ENCODE results near the gene DDA1.
"Not testable (repeated sequence)": the region's sequence is repeated elsewhere in the genome, so short reads cannot be mapped to it uniquely, and the experiment has no call there.

The DDA1 gene
- long read RNA-seq, donor 1, full-length matches to known transcripts, result 38 of 45 reads
- long read RNA-seq, donor 1, partial matches to known transcripts, result 7 of 45 reads
- long read RNA-seq, donor 1, other reads (novel, unspliced or antisense), result 0 of 45 reads
- long read RNA-seq, donor 2, full-length matches to known transcripts, result 23 of 23 reads
- long read RNA-seq, donor 2, partial matches to known transcripts, result 0 of 23 reads
- long read RNA-seq, donor 2, other reads (novel, unspliced or antisense), result 0 of 23 reads
- long read RNA-seq, donor 3, full-length matches to known transcripts, result 12 of 12 reads
- long read RNA-seq, donor 3, partial matches to known transcripts, result 0 of 12 reads
- long read RNA-seq, donor 3, other reads (novel, unspliced or antisense), result 0 of 12 reads
- long read RNA-seq, donor 4, full-length matches to known transcripts, result 32 of 32 reads
- long read RNA-seq, donor 4, partial matches to known transcripts, result 0 of 32 reads
- long read RNA-seq, donor 4, other reads (novel, unspliced or antisense), result 0 of 32 reads
- long read RNA-seq, donor 5, full-length matches to known transcripts, result 35 of 35 reads
- long read RNA-seq, donor 5, partial matches to known transcripts, result 0 of 35 reads
- long read RNA-seq, donor 5, other reads (novel, unspliced or antisense), result 0 of 35 reads
- long read RNA-seq, donor 6, full-length matches to known transcripts, result 26 of 26 reads
- long read RNA-seq, donor 6, partial matches to known transcripts, result 0 of 26 reads
- long read RNA-seq, donor 6, other reads (novel, unspliced or antisense), result 0 of 26 reads
- long read RNA-seq, donor 7, result 0 reads
- long read RNA-seq, donor 8, full-length matches to known transcripts, result 29 of 29 reads
- long read RNA-seq, donor 8, partial matches to known transcripts, result 0 of 29 reads
- long read RNA-seq, donor 8, other reads (novel, unspliced or antisense), result 0 of 29 reads

GRCh38 chr19:17309198-17309964 lies at the start of gene DDA1:
Gene DDA1, plus strand, starts transcription at chr19:17309563. Its CDS starts 92 bp downstream, at chr19:17309655.
- DNase-seq, result peak; percentile 79

- DNase-seq, result no peak
These were observed 49.4 kb upstream of the DDA1 start for GRCh38 chr19:17259934-17260333.

GRCh38 chr19:17260842-17261325 lies 48.5 kb upstream of the DDA1 start:
- no peak for DNase-seq

GRCh38 chr19:17262557-17262956 lies 46.8 kb upstream of the DDA1 start:
- DNase-seq, result no peak

- DNase-seq, result no peak
These were observed 45.4 kb upstream of the DDA1 start for GRCh38 chr19:17263712-17264640.

- no peak for DNase-seq
These were observed 44.8 kb upstream of the DDA1 start, which contains the start of gene USHBP1 for GRCh38 chr19:17264641-17264979. Gene USHBP1, minus strand, starts transcription at chr19:17264745. Its CDS starts 446 bp downstream, at chr19:17264299.

GRCh38 chr19:17266026-17266425 lies 43.3 kb upstream of the DDA1 start:
- no peak for DNase-seq

- DNase-seq, result no peak
These were observed 42.8 kb upstream of the DDA1 start for GRCh38 chr19:17266589-17266974.

- DNase-seq, result peak; percentile 81
These were observed 42.2 kb upstream of the DDA1 start, which contains the start of gene BABAM1 for GRCh38 chr19:17266975-17267788. Gene BABAM1, plus strand, starts transcription at chr19:17267443. Its CDS starts 1,364 bp downstream, at chr19:17268807.

- DNase-seq, result no peak
These were observed 40.6 kb upstream of the DDA1 start for GRCh38 chr19:17268754-17269153.

GRCh38 chr19:17274892-17275291 lies 34.5 kb upstream of the DDA1 start:
- not testable (repeated sequence) for DNase-seq

GRCh38 chr19:17275441-17276175 lies 33.8 kb upstream of the DDA1 start:
- DNase-seq, result no peak

GRCh38 chr19:17279436-17279835 lies 29.9 kb upstream of the DDA1 start:
- DNase-seq, result no peak

- DNase-seq, result peak; percentile 55
These were observed 27.7 kb upstream of the DDA1 start, which contains the start of gene ANKLE1 for GRCh38 chr19:17281391-17282304. Gene ANKLE1, plus strand, starts transcription at chr19:17281901. Its CDS starts 20 bp downstream, at chr19:17281921.

- DNase-seq, result peak; percentile 85
These were observed 26.8 kb upstream of the DDA1 start for GRCh38 chr19:17282488-17283125.

- DNase-seq, result no peak
These were observed 25.8 kb upstream of the DDA1 start for GRCh38 chr19:17283504-17283996.

GRCh38 chr19:17285415-17286135 lies 23.8 kb upstream of the DDA1 start:
- DNase-seq, result no peak
